HG03469 (cell line): Measurements from ENCODE around the gene RAB3A.
A peak's percentile ranks its signal among the peaks of the same experiment; 100 is the strongest.

Experiments used
- ATAC-seq: cut with Tn5 transposase; IDR thresholded peaks from one replicate; pipeline ENCODE4 v1.9.1; 2021; ENCODE audit warnings: mild to moderate bottlenecking, moderate library complexity, moderate number of reproducible peaks; ENCODE audit not compliant: unreplicated experiment

RAB3A gene

GRCh38 chr19:18202397-18202777, 1.5 kb downstream of the RAB3A start:
- ATAC-seq, result no peak

DNA sequence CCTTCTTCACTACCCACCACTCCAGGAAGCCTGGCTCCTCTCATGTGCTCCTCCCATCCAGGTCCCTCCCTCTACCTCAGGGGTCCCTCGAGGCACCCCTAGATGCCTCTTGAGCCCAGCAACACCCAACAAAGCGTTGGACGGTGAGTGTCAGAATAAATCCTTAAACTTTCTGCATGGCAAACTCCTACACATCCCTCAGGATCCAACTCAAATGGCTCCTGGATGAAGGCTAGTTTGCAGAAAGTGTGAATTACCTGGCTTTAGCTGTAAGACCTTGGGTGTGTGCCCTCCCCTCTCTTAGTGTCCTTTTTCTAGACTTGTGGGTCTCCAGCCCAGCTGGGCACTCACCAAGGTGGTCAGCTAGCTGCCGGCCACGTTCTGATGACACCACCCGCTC, 5.5 kb downstream of the RAB3A start:
- no peak for ATAC-seq

GRCh38 chr19:18197941-18198340, 5.9 kb downstream of the RAB3A start:
- no peak for ATAC-seq

DNA sequence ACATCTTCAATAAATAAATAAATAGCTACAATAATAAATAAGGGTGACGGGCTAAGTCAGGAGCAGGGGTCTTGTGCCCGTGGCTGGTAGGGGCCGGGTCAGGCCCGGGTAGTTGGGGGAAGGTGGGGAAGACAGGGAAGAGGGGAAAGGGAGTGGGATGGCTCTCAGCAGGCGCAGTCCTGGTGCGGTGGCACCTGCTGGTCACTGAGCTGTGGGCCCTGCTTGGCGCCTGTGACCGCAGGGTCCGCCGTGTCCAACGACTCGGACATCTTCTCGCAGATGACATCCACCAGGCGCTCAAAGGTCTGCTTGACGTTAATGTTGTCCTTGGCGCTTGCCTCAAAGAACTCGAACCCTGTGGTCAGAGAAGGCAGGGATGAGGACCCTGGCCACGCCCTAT, 6.5 kb downstream of the RAB3A start:
- no peak for ATAC-seq

DNA sequence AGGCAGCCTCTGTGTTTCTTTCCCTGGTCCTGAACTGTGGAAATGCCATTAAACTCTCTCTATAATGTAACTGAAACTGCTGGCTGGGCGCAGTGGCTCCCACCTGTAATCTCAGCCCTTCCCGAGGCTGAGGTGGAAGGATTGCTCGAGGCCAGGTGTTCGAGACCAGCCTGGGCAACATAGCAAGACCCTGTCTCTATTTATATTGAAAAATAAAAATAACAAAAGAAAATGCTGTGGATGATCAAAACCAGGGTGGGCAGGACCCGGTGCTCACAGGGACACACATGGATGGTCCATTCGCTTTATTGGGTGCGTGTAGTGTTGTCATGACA, 7.4 kb downstream of the RAB3A start:
- ATAC-seq, result no peak

DNA sequence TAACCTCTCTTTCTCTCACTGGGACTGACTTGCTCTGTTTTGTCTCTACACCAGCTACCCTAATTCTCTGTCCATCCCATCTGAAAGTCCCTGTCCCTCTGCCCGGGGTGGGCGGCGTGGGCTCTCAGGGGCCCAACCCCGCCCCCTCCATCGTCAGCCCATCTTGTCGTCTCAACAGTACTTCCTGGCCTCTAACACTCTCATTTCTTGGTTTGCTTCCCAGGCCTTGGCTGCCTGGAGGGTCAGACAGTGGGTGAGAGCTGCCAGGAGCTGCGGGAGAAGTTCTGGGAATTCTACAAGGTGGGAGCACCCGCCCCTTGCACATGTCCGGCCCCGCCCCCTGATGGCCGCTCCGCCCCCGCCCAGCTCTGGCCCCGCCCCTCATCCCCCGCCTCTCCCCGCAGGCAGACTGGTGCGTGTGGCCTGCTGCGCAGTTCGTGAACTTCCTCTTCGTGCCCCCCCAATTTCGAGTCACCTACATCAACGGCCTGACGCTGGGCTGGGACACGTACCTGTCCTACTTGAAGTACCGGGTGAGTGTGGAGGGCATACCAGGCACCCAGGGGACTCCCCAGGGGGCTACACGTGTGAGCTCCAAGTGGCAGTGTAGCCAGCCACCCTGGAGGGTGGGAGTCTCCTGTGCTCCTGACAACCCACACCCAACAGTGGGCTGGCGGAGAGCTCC, 9.1 kb downstream of the RAB3A start:
- ATAC-seq, result no peak

GRCh38 chr19:18194181-18194530, 9.7 kb downstream of the RAB3A start:
- ATAC-seq, result no peak

- ATAC-seq, result no peak
Observed at GRCh38 chr19:18193388-18194180, 10.3 kb downstream of the RAB3A start.

DNA sequence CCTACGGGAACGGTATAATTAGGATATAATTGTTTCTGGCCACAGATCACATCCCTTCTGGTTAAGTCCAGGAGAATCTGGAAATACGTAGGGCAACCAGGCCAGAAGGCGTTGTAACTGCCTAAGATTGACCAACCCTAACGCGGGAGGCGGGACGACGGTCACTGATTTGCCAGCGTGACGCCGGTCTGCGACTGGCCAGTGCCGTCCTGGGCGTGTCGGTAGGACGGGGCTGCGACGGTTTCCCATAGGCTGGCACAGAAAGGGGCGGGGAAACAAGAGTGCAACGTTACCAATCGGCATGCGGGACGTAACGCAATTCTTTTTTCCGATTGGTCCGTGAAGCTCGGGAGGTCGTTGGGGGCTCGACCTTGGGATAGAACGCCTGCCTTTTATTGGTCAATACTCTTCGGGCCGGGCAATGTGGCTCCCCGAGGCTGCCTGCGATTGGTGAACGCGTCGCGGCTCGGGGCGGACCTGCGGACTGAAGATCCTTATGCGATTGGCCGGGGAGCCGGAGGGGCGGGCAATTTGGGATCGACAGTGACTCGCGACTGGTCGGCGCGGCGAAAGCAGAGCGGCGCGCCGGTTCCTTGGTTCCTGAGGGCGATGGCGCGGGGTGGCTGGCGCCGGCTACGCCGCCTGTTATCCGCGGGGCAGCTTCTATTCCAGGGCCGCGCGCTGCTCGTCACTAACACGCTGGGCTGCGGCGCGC, 11.0 kb downstream of the RAB3A start, which contains the start of gene MPV17L2:
Gene MPV17L2 (plus strand): TSS at position 546 of the 715 bp plus-strand sequence. CDS start 64 bp downstream, at position 610.
- peak; percentile 67 for ATAC-seq

DNA sequence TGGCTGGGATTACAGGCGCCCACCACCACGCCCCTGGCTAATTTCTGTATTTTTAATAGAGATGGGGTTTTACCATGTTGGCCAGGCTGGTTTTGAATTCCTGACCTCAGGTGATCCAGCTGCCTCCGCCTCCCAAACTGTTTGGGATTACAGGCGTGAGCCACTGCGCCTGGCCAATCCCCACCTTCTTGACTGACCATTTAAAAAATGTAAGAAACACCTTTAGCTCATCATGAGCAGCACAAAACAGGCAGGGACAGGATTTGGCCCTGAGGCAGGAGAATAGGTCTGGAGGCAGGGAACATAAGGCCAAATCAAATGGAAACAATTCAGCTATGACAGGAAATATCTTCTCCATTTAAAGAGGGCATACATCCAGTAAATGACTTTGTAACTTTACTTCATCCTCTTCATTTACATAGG, 12.2 kb downstream of the RAB3A start:
- ATAC-seq, result no peak

DNA sequence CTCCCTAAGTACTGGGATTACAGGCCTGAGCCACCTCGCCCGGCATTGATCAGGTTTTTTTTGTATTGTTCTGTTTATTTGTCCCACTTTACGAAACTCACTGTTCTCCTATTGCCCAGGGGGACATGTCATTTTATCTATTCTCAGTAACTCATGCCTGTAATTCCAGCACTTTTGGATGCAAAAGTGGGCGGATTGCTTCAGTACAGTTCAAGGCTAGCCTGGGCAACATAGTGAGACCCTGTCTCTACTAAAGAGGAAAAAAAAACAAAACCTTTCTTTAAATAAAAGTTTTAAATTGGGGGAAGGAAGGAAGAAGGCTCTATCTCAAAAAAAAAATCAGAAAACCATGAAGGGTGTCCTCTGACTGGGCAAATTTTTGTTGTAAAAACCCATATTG, 13.6 kb downstream of the RAB3A start:
- no peak for ATAC-seq

DNA sequence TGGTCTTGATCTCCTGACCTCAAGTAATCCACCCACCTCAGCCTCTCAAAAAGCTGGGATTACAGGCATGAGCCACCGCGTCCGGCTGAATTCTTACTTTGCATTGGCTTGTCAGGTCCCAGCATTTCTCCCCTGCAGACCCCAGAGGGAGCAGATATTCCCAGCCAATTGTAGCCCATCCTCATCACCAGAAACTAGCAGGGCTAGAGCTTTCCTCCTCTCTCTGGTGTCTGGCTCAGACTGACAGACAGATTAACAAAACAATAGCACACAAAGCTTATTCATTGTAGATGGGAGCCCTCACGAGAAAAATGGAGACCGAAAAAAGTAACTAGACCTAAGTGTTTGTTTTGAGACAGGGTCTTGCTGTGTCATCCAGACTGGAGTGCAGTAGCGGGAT, 18.3 kb downstream of the RAB3A start:
- ATAC-seq, result no peak

- no peak for ATAC-seq
Observed at GRCh38 chr19:18183529-18183928, 20.3 kb downstream of the RAB3A start.

DNA sequence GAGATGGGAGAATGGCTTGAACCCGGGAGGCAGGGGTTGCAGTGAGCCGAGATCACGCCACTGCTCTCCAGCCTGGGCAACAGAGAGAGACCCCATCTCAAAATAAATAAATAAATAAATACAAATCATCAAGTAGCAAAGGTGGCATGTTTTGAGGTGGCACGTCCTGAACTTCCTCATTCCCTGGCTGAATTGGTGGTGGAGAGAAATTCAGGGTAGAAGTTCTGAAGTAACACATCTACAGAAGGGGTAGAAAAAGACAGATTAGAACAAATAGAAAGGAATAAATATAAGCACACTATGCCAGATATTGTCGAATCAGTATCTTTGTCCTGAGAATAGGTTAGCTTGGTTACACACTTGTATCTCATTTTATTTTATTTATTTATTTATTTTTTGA, 23.9 kb downstream of the RAB3A start:
- ATAC-seq, result no peak

DNA sequence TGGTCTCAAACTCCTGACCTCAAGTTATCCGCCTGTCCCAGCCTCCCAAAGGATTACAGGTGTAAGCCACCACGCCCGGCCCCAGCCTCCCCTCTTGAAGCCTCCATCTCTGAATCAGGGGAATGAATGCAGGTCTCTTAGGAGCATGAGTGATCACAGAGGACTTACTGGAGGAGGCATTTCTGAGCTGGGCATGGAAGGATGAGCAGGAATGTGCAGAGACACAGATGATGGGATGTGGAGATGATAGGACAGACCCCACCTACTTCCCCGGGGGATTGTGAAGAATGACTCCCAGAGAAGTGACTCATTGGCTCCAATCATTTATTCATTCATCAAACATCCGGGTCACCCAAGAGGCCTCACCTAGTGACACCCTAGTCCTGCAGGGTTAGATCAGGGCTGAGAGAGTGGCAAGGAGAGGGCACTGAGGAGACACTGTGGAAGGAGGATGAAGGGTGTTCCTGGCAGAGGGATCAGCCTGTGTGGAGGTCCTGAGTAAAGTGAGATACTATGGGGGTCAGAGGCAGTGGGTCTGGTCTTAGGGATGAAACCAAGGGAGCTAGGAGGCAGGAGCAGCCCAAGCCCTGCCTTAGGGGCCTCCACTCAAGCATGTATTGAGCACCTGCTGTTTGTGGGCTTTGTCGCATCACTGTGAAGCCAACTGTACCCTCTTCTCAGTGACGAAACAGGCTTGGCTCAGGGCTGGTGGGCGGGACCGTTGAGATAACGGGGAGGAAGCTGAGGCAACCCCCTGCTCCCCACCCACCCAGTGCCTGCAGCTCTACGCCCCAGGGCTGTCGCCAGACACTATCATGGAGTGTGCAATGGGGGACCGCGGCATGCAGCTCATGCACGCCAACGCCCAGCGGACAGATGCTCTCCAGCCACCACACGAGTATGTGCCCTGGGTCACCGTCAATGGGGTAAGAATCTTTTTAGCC, 27.2 kb downstream of the RAB3A start:
- no peak for ATAC-seq

GRCh38 chr19:18174983-18175382, 28.9 kb downstream of the RAB3A start:
- ATAC-seq, result no peak

DNA sequence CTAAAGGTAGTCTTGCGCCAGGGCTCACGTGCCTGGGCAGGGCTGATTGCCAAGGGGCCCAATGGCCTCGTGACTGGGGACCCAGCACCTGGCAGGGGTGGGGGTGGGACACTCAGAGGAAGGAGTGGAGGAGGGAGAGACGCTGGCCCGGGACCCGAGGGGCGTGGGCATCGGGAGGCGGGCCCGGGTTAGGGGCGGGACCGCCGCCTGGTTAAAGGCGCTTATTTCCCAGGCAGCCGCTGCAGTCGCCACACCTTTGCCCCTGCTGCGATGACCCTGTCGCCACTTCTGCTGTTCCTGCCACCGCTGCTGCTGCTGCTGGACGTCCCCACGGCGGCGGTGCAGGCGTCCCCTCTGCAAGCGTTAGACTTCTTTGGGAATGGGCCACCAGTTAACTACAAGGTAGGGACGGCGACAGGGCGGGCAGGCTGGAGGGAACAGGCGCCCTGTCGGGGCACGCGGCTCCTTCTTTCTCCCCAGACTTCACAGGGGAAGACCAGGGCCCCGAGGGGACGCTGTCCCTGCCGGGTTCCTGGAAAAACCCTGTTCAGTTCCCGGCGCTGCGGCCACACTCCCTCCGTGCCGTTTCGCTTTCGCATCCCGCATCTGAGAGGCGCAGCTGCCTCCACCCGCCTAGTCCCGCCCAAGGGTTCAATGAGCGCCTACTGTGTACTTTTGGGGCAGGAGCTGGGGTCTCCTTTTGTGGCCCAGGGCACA, 30.1 kb downstream of the RAB3A start, which contains the start of gene IFI30:
Gene IFI30 (plus strand): TSS at position 242 of the 717 bp plus-strand sequence. CDS start 29 bp downstream, at position 271.
- peak; percentile 28 for ATAC-seq

GRCh38 chr19:18173054-18173571, 30.7 kb downstream of the RAB3A start:
- peak; percentile 2 for ATAC-seq

DNA sequence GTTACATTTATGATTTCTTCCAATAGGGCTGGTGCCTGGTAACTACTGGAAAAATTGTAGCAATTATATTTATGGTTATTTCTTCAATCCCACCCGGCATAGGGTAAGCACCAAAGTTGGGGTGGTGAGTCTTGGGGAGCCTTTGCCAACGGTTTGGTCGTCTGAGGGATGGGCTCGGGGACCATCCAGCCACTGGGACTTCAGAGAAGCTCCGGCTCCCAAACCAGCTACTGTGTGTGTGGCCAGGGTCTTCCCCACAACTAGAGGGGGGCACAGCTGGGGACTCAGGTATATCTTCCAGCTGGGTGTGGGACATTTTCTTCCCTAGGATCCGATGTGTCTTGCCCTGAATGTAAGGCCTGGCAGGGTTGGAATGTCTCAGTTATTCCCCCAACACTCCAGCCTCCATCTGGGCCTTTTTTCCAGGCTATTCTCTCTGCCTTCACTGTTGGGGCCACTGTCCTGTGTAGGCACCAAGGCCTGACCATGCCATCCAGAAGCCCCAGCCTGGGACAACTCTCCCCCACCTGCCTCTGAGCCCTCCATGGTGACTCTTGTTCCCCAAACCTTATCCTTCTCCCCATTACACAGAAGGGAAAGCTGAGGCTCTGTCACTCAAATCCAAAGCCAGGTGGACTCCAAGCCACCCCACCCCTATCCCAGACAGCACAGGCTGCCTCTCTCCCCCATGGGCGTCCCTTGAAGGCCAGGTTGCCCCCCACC, 31.4 kb downstream of the RAB3A start:
- ATAC-seq, result no peak
